8988T (cell line): ENCODE measurements around the gene EEA1.

Experiments used
- DNase-seq: peaks from one replicate; pipeline ENCODE4 v3.0.0; 2011

EEA1 gene

DNA sequence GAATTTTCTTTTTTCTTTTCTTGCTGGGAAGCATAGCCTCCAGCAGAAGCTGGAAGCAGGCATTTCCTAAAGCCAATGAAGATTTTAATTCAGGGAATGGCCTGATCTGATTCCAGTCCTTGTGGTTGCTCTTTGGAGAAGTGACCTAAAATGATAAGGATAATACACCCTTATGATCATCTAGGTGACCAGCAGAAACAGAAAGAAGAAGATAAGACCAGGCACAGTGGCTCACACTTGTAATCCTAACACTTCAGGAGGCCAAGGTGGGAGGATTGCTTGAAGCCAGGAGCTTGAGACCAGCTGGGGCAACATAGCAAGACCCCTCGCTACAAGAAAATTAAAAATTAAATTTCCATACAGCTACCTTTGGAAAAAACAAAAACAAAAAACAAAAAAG is 51.2 kb downstream of the EEA1 start:
- no peak for DNase-seq

DNA sequence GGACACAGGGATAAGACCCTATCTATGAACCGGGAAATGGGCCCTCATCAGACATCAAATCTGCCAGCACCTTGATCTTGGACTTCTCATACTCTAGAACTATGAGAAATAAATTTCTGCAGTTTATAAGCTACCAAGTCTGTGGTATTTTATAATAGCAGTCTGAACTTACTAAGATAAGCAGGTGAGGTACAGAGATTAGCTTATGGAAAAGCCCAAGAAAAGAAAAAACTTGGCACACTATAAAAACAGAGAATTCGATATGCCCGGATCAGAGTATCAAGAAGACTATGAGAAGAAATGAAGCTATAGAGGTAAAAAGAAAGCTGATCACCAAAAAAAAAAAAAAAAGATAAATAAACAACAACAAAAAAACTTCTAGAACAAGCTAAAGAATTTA is 52.6 kb downstream of the EEA1 start:
- no peak for DNase-seq

DNA sequence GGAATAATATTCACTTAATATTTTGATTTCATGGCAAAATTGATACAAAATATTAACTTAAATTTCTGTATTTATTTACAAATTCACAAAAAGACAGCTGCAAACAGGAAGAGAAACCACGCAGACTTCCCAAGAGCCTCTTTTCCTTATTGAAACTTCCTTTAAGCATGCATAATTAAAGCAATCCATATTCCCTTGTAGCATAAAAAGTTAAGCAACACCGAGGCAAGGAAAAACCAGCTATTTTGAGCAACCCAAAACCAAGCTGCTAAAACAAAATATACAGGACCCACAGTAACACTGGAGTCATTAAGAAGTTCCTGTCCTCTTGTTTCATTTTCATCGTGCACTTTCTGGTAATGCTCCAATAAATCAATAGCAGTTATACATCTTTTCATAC is 58.0 kb downstream of the EEA1 start:
- no peak for DNase-seq

DNA sequence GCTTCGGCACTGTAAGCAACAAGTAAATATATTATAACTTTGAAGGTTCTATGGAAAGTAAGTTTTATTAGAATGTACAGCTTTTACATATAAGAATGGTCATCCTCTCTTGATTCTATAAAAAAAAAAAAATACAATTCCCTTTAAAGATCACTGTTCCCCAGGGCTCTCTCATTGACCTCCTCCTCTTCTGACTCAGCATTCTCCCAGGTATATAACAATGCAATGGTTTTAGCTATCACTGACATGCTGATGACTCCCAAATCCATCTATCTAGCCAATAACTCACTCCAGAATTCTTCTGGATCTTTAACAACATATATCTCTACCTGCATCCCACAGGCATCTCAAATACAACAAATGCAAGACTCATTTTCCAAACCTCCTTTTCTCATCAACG is 62.7 kb downstream of the EEA1 start:
- DNase-seq, result no peak

DNA sequence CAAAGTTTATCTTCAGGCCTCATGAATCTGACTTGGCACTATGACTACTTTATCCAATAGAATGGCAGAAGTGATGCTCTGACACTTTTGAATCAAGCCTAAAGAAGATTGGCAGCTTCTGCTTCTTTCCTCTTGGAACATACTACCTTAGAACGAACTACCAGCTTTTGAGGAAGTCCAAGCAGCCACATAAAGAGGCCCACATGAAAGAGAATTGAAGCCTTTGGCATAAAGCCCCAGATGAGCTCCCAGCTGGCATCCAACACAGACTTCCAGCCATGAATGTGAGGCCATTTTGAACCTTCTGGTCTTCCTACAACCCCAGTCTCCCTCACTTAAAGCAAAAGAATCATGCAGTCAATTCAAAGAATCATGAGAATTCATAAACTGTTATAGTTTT is 65.8 kb downstream of the EEA1 start:
- no peak for DNase-seq

DNA sequence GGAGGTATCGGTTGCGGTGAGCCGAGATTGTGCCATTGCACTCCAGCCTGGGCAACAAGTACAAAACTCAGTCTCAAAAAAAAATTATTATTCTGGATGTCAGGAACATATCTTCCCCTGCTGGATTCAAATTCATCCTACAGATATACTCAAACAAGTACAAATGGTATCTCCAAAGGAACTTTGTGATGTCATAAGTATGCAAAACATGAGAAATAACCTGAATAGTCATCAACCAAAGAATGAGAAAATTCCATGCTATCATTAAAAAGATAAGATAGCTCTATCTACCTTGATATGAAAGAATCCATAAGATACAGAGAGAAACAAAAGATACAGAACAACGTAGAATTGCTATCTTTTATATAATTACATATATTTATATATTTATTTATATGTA is 67.7 kb downstream of the EEA1 start:
- DNase-seq, result no peak

DNA sequence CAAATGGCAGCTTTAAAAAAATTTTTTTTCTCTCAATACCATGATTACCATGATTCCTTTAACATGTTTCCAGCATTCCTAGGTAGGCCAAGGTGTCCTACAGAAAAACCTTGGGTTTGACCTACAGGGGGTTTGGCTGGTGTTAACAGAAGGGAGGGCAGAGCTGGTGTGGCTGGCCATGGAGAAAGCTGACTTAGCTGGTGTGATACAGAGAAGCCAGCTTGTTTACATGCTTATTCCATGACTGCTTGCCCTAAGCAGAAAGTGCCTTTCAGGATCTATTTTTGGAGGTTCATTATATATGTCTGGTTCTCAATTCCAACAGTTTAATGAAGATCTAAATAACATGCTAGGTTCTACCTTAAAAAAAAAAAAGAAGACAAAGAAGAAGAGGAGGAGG is 68.6 kb downstream of the EEA1 start:
- no peak for DNase-seq

DNA sequence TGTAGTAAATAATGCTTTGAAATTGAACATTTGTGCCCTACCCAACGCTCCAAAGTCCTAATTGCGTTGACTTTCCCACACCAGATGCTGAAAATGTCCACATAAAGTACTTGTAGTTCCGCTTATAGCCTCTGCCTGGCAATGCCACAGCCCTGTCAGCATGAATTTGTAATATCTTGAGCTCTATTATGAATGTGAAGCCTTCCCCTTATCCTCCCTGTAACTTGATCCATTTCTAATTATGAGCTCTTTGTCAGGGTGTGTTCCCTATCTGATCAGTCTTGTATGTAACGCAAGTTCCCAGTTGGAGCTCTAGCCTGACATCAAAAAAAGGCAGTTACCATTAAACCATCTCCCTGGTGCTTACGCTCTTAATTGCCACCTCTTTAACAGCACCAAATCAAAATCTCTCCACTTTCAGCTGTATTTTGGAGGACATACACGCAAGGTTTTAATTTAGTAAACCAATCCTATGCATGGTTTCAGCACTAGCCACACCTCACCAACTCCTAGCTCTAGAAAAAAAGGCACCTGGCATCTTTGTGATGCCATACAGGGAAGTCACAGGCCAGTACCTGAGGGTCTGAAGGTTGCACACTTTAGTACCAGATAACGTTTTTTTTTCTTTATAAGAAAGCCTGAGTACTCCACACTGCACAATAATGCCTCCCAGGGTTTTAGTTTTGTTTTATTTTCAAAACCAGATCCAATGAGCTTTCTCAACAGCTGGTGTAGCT is 69.3 kb downstream of the EEA1 start:
- DNase-seq, result no peak

DNA sequence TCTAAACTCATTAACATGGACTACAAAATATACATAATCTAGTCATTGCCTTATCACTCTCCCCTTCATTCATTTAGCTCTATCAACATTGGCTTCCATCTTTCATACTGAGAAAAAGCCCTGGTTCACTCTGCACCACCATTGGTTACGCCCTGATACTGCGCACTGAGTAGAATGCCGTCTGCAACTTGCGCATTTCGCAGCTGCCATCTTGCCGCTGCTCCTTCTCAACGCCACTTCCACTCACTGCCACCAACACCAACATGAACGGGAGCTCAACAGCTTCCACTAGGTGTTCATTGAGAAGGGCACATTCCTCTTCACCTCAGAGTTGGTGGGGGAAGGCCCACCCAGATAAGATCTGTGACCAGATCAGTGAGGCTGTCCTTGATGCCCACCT is 71.3 kb downstream of the EEA1 start:
- DNase-seq, result no peak

DNA sequence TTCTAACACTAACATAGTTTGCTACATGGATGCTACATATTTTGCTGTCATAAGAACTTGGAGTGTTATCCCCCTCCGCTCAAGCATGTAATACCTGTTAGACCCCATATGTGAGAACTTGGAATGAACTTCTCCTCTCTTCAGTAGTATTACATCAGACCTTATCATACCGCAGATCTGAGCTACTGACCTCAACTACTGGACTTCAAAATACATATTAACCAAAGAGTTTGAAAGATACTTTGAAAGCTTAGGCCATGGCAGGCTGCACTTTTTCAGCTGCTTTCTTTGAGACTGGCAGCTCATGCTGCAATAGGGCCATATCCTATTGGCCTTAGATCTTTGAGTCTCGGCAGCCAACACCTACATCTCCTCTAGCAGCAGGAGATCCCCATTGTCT is 74.8 kb downstream of the EEA1 start:
- DNase-seq, result no peak

DNA sequence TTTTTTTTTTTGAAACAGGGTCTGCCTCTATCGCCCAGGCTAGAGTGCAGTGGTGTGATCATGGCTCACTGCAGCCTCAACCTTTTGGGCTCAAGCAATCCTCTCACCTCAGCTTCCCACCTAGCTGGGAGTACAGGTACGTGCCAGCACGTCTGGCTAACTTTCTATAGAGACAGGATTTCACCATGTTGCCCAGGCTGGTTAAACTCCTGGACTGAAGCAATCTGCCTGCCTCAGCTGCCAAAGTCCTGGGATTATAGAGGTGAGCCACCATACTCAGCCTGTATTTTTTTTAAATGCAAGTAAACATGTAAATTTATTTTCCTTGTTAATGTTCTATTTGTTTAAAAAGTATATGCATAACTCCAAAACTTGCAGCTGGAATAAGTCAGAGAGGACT is 80.4 kb downstream of the EEA1 start:
- DNase-seq, result no peak

DNA sequence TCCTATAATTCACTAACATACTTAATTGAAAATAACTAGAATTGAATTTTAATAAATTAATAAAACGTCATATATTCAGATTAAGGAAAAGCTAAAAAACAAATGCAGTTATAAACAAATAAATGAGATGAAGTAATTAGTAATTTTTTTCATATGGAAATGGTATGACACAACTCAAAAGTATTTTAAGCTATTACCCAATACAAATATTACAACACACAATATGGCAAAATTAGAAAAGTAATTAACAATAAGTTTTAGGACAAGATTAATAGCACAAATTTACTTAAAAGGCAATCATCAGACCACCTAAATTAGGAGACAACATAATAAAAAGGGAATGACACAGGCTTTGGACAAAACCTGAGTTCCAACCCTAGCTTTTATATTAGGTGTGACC is 81.7 kb downstream of the EEA1 start:
- no peak for DNase-seq

DNA sequence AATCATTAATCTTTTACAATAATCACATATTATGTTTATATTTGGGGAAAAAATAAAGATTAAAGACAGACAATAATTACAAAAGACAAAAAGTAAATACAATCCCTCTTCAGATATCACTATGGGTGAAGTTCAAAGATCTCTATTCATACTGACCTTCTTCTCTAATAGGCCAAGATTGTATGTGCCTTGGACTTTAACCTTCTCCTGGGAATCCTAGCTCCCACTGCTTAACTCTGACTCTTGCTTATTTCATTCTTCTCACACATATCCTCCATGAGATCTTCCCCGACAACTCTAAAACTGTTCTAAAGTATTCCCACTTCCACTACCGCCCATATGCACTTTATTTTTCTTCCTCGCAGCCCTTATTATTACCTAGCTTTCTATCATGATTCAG is 83.8 kb downstream of the EEA1 start:
- no peak for DNase-seq

DNA sequence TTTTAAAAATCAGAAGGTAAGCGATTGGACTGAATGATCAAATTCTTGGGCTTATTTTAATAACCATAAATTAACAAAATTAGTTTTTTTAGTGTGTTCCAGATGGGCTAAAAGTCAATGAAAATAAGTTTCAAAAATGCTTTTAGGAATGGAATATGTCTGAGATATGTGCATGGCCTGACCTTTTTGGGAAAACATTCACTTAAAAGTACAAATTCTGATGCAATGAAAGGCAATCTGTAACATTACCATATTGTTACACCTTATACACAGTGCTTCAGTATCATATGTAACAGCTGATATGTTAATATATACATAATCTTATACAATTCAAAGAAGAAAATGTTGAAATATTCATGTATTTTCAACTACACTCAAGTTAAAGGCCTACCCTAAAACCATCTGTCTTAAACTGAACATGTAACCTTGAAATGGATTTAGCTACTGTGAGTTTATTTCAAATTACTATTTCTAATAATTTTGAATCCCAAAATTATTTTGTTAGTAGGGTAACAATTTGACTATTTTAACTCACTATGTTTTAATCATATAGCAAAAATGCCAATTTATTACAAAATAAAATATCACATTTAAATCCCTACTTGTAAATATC is 84.8 kb downstream of the EEA1 start:
- no peak for DNase-seq

DNA sequence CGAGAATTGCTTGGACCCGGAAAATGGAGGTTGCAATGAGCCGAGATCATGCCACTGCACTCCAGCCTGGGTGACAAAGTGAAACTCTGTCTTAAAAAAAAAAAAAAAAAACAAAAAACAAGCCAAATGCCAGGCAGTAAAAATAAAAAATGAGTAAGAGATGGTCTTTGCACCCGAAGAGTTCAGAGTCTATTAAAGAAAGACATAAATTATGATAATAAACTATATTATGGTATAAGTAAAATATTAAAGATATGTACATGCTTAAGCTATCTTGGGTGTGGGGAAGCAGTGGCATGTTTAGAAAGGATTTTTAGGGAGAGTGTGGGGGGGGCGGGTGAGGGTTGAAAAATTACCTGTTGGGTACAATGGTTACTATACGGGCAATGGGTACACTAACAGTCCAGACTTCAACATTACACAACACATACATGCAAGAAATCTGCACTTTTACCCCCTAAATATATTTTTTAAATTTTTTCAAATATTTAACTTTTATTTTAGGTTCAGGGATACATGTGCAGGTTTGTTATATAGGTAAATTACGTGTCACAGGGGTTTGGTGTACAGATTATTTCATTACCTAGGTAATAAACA is 99.3 kb downstream of the EEA1 start:
- DNase-seq, result no peak

DNA sequence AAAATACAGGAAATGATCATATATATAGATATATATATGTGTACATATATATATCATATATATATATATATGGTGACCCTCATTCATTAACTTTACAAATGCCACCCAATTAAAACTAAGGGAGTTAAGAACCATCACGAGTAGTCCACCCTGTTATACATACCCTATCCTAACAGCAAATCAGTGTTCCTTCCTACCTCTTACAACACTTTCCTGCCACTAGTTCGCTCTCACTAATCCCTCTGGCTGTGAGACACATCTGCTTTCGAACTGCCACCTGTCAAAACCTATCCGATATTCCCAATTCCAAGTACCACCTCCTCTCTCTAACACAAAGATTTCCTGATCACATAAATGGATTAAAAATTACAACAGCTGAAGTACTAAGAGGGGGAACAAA is 100.5 kb downstream of the EEA1 start:
- DNase-seq, result no peak

DNA sequence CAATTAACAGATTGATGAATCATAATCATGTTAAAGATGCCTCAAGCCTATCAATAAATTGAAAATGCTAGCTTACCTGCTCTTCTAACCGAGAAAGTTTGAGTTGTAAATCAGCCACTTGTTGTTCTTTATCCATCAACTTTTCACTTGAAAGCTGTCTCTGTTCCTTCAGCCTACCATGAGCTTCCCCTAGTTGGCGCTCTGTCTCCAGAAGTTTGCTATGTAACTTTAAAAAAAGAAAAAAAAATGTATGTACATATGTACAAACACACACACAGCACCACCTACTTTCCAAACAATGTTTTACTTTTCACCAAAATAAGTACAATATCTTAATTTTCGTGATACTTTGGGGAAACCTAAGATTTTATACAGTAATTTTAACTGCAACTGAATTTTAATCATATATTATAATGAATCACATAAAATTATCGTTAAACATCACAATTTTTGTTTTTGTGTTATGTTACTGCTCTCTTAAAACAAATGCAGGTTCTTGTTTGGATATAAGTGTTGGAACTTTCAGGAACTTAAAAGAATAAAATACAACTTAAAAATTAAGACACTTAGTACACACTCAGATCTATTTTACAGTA is 101.2 kb downstream of the EEA1 start:
- DNase-seq, result peak; percentile 10

DNA sequence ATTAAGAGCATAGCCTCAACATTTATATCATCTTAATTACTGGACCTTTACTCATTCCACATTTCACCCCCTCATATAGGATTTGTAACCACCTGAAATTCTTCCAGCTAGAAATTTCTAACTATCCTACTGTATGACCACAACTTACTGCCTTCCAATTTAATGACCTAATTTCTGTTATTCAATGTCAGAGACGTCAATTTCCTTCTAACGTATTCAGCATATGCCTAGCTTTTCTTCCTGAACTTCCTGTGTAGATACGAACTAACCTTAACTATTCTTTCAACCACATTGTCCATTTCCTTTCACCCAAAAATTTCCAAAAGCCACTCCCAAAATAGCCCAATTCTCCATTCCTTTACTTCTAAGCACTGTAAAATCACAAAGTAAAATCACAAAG is 108.0 kb downstream of the EEA1 start:
- DNase-seq, result no peak

DNA sequence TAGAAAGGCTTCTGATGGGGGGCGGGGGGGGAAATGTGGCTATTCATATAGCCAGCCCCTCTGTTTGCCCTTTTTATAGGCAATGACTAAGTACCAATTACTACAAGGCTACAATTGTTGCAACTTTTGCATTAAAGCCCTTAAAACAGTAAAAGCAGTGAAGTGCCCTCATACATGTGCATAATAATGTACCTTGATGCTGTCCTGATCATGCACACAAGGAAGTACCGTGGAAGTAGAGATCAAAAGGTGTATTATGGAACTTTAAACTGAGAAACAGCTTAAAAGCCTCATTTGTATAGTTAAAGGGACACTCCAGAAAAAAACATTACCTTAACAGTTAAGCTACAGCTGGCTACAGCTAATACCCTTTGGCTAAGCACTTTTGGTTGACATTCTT is 114.5 kb downstream of the EEA1 start:
- no peak for DNase-seq

DNA sequence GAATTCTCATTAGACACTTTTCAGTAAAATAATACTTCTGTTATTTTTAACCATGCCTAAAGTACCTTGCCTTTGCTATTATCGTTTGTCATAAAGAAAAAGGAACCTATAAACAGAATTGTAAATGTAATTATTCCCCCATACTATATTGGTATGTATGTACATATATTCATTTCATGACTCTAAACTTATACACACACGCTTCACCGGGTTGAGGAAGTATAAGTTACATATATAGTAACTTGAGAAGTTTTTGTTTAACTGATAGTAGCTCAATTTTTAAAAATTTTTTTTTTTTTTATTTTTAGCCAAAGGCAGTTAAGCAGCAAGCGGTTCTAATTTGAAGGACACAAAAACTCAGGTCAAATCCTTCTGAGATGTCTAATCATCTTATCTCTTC is 118.7 kb downstream of the EEA1 start:
- DNase-seq, result no peak

DNA sequence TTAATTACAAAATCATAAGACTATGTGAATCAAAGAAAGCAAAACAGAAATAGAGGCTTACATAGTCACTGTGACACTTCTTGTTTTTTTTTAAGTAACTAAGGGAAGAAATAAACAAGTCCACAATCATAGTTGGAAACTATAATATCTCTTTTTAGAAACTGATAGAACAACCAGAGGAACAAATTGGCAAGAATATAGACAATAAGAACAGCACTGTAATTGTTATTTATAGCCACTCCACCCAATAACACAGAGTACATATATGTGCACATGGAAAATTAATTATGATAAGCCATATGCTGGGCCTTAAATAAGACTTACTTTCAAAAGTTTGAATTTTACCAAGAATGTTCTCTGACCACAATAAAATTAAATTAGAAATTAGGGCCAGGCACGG is 125.2 kb downstream of the EEA1 start:
- DNase-seq, result no peak

DNA sequence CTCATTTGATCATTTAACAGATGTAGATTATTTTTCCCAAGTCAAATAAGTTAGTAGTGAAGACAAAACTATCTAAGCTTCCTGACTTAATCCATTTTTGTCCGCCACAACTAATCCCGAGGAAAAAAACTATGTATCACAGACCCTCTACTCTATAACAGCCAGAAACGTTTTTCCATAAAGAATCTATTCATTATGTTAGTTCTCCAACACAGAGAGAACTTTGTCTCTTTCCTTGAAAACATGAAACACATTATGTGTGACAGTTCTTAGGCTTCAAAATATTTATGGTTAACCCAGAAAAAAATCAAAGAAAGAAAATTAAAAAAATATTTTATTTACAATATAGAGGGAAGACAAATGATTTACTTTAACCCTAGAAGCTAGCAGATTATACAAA is 126.2 kb downstream of the EEA1 start:
- DNase-seq, result no peak

DNA sequence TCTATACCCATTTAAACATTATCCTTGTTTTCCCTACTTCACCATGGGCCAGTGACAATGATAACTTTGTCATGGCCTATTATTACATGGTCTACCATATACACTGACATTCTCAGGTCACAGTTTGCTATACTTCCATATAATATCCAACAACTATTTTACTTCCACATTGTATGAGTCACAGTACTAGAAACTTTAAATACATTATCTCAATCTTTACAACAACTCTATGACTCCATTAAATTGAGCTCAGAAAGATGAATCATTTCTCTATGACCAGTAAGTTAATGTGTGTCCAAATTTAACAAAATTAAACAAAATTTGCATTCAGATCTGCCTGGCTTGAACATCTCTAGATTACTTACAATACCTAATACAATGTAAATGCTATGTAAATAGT is 132.4 kb downstream of the EEA1 start:
- no peak for DNase-seq

DNA sequence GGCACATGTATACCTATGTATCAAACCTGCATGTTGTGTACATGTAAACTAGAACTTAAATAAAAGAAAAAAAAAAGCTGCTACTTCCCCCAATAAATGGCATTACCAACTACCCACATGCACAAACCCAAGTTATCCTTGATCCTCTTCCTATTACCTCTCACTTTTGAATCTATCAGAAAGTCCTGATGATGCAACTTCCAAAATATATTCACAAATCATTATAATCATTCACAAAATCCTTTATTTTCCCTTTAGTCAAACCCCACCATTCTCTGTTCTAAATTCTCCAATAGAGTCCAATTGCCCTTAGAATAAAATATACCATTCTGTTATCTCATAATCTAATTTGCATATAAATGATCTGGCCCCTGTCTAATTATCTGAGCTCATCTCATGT is 134.3 kb downstream of the EEA1 start:
- DNase-seq, result no peak
